Stimulated activated CD8-positive, alpha-beta memory T cell treated with anti-CD3 and anti-CD28 coated beads, Interleukin-7, amount 100 ng/mL, for 4 hours (primary cell): ENCODE measurements around the gene SBK2.
"Not testable (repeated sequence)": the region's sequence is repeated elsewhere in the genome, so short reads cannot be mapped to it uniquely, and the experiment has no call there.

Experiments used
- DNase-seq, 2 donors: peaks; one replicate each; pipeline ENCODE4 v3.0.0-alpha.2; 2020; ENCODE audit warnings: low read depth in 2 of 2

The SBK2 gene

DNA sequence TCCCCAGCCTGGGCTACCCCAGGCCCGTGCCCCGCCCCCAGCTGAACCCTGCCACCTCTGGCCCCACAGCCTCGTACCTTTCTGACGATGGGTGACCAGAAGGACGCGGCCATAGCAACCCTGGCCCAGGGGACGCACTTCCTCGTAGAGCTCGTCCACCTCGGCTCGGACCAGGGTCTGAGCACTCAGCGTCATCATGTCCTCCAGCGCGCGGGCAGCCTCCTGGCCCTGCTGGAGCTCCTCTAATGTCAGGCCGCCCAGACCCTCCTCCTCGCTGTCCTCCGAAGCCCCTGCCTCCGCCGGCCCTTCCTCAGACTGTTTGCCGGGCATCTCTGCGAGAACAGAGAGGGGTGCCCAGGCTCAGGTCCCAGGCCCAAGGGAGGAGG lies 975 bp downstream of the SBK2 start:
- no peak for DNase-seq

GRCh38 chr19:55535173-55535964 lies 1.6 kb downstream of the SBK2 start:
- no peak for DNase-seq

- DNase-seq, result not testable (repeated sequence)
These were observed 2.7 kb downstream of the SBK2 start for GRCh38 chr19:55534280-55534679.

DNA sequence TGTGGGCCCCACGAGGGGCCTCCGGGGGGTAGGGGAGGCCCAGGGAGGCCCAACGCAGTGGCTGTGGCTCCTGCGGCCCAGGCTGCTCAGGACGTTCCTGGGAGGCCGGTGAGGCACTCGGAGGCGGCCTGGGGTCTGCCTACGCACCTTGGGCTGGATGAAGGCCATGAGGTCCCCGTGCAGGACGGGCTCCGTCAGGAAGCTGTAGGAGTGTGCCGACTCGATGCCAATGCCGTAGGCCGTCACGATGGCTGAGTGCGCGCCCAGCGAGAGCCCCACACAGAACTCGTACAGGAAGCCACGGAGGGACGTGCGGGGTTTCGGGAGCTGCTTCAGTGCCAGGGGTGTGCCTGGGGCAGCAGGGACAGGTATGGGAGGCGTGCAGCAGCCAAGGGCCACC lies 5.9 kb downstream of the SBK2 start:
- no peak for DNase-seq

GRCh38 chr19:55529636-55530234 lies 7.2 kb downstream of the SBK2 start:
- no peak for DNase-seq

DNA sequence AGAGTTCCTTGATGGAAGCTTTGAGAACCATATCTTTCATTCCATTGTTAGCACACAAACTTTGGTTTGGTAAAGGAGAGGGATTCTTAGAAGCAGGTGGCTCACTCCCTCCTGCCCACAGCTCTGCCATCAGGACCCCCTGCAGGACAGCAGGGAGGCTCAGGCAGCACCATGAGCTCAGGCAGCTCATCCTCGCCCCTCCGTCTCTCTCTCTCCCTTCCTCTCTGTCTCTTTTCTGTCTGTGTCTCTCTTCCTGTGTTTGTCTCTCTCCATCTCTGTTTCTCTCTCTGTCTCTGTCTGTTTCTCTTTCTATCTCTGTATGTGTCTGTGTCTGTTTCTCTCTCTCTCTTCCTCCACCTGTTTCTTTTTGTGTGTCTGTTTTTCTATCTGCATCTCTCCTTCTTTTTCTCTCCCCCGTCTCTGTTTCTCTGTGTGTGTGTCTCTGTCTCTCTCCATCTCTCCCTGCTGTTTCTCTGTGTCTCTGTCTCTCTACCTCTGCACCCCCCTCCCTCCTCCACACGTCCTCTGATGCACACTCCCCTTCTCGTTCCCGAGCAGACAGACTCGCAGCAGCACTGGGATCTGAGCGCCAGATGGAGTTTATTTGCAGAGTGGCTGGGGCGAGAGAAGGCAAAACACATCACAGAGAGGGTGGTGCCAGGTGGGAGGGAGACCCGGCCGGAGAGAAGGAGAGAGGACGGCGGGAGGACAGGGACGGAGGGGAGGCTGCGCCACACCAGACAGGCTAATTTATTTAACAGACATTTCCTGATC lies 8.7 kb downstream of the SBK2 start:
- DNase-seq, result no peak

DNA sequence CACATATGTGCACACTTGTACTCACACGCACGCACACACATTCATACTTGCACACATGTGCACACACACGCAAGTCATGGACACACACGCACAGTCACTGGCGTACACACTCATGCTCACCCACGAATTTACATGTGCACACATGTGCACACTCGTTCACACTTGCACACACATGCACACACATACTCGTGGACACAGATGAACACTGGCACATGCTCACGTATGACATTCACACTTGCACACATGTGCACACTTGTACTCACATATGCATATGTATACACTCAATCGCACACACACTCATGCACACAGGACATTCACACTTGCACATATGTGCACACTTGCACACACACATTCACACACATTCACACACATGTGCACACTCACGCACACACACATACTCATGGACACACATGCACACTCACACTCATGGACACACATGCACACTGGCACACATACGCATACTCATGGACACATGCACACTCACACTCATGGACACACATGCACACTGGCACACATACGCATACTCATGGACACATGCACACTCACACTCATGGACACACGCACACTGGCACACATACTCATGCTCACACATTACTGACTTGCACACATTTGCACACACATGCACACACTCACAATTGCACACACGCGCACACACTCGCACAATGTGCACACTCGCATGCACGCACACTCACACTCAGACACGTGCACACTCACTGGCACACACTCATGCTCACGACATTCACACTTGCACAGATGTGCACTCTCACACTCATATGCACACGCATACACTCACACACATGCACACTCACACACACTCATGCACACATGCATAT lies 9.5 kb downstream of the SBK2 start:
- no peak for DNase-seq

- DNase-seq, result no peak
These were observed 10.4 kb downstream of the SBK2 start for GRCh38 chr19:55526216-55527196.

- no peak for DNase-seq
These were observed 11.4 kb downstream of the SBK2 start for GRCh38 chr19:55525289-55526101.

GRCh38 chr19:55520691-55521292 lies 16.1 kb downstream of the SBK2 start:
- DNase-seq, result no peak

GRCh38 chr19:55519451-55520311 lies 17.3 kb downstream of the SBK2 start:
- DNase-seq, result no peak

- DNase-seq, result peak; percentile 80 to 83
These were observed 19.9 kb downstream of the SBK2 start for GRCh38 chr19:55516878-55517620.

GRCh38 chr19:55508120-55508519 lies 28.8 kb downstream of the SBK2 start:
- DNase-seq, result no peak

DNA sequence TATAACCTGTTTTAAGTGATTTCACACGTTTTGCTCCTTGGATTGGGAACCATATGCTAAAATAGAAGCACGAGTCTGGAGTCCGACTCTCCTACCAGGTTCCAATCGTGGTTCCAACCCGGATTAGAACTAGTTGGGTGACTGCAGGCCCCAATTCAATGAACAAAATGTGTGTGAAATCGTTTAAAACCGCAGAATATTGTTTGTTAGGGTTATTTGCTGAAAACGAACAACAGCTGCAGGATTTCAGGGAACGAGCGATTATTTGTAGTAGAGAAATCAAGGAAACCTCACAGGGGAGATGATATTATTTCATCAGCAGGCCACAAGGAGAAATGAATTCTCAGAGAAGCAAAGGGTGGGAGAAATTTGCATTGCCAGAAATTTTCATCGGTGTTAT lies 32.0 kb downstream of the SBK2 start:
- DNase-seq, result no peak

DNA sequence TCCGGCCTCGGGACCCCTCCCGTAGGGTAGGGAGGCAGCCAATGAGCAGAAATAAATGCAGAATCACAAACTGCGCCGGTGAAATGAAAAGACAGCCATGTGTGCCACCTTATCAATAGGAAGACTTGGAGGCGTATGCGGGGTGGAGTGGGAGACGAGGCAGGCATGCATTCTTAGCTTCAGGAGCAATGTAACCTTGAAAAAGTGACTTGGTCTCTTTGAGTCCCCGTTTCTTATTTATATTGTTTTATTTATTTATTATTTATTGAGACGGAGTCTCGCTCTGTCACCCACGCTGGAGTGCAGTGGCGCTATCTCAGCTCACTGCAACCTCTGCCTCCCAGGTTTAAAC lies 32.7 kb downstream of the SBK2 start:
- DNase-seq, result no peak

DNA sequence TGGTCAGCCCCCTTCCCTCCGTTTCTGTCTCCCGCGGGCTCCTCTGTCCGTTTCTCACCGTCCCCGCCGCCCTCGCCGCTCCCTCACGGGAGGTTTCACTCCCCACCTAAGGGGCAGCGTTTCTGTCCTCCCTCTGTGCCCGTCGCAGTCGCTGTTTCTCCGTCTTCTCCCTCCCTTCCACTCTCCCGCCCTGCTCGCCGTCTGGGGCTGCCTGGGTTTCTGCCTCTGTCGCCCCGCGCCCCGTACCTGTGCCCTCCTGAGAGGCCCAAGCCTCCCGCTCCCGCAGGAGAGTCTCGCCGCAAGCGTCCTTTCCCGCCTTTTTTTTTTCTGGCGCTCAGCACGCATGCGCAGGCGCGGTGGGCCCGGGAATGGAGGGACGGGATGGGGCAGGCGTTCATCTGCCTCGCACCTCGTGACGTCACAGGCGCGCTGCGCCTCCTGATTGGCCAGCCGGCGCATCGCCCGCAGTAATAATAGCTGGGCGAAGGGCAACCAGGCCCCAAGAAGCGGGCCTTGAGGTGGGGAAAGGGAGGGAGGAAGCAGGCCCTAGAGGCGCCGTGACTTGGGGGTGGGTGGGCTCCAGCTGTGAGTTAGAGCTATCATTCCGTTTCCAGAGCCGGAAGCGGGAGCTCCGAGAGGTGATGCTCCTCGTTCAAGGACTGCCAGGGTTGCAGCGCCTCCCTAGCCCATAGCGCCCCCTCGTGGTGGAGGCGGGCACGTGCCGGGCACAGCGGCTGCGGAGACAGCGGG lies 33.3 kb downstream of the SBK2 start:
- peak; percentile 81 to 88 for DNase-seq

- DNase-seq, result no peak
These were observed 33.8 kb downstream of the SBK2 start for GRCh38 chr19:55503157-55503501.
